GM12878 (cell line): ENCODE results near the gene NDC1.

ENCODE experiments used
- FOXM1 ChIP-seq: IDR thresholded peaks from 2 replicates; pipeline ENCODE4 v1.6.1; 2012; ENCODE audit warnings: low read depth, mild to moderate bottlenecking, inconsistent platforms, low read length, moderate library complexity
- MXI1 ChIP-seq: fragments of 150-350 bp; IDR thresholded peaks from 2 replicates; pipeline ENCODE4 v1.6.1; 2011; ENCODE audit warnings: low read depth, mild to moderate bottlenecking, inconsistent platforms, low read length, improper control_type of control experiment
- NRF1 ChIP-seq: conservative IDR thresholded peaks from 2 replicates; pipeline ENCODE4 v1.6.1; 2011; ENCODE audit warnings: mild to moderate bottlenecking, low read depth, low read length, improper control_type of control experiment
- RAD21 ChIP-seq: IDR thresholded peaks from 2 replicates; pipeline ENCODE4 v1.6.1; 2011; ENCODE audit warnings: mild to moderate bottlenecking, low read depth, low read length, moderate library complexity; ENCODE audit not compliant: insufficient read depth
- SIN3A ChIP-seq: IDR thresholded peaks from 2 replicates; pipeline ENCODE4 v1.6.1; 2012; ENCODE audit warnings: low read depth, low read length, improper control_type of control experiment
- SP1 ChIP-seq: IDR thresholded peaks from one replicate; pipeline ENCODE4 v1.6.1; 2011; ENCODE audit warnings: low read depth, low read length
- TAF1 ChIP-seq: IDR thresholded peaks from 2 replicates; pipeline ENCODE4 v1.6.1; 2011; ENCODE audit warnings: mild to moderate bottlenecking, low read depth, low read length, borderline replicate concordance
- ZNF24 ChIP-seq: fragments of 450-650 bp; IDR thresholded peaks from 2 replicates; pipeline ENCODE4 v1.6.1; 2017; ENCODE audit warnings: antibody characterized with exemption, mild to moderate bottlenecking

GRCh38 chr1:53738205-53739108, 99.6 kb downstream of the NDC1 start:
- no peak for TF ChIP-seq TAF1
- no peak for TF ChIP-seq NRF1
- TF ChIP-seq ZNF24, result no peak
- no peak for TF ChIP-seq SIN3A
- no peak for TF ChIP-seq MXI1
- no peak for TF ChIP-seq FOXM1
- TF ChIP-seq SP1, result no peak
- TF ChIP-seq RAD21, result no peak
